Endodermal cell (in vitro differentiated cells): ENCODE measurements around the gene CCDC142. TPM values are rescaled to one million over a fixed set of nuclear protein-coding genes. Genes with fewer than 3 reads are reported as not detected.

Experiments
- DNase-seq: peaks from one replicate; pipeline ENCODE4 v3.0.0-alpha.2; 2017
- H3K27ac ChIP-seq: 2 replicates; pipeline ENCODE4 v1.5.1; 2013; ENCODE audit warnings: mild to moderate bottlenecking, low read depth, low read length, moderate library complexity
- H3K27me3 ChIP-seq: 2 replicates; pipeline ENCODE4 v1.6.1; 2013; ENCODE audit warnings: mild to moderate bottlenecking, low read length, moderate library complexity; ENCODE audit not compliant: insufficient read depth, control insufficient read depth, poor library complexity, severe bottlenecking
- H3K36me3 ChIP-seq: 2 replicates; pipeline ENCODE4 v1.7.0; 2013; ENCODE audit warnings: mild to moderate bottlenecking, low read length, moderate library complexity; ENCODE audit not compliant: control insufficient read depth, insufficient read depth
- H3K4me1 ChIP-seq: one replicate; pipeline ENCODE4 v1.7.0; 2013; ENCODE audit warnings: low read length; ENCODE audit not compliant: control insufficient read depth, insufficient read depth
- H3K4me3 ChIP-seq: 2 replicates; pipeline ENCODE4 v1.5.1; 2013; ENCODE audit warnings: mild to moderate bottlenecking, low read length, moderate library complexity
- H3K9ac ChIP-seq: 2 replicates; pipeline ENCODE4 v1.6.1; 2013; ENCODE audit warnings: mild to moderate bottlenecking, low read length, moderate library complexity; ENCODE audit not compliant: poor library complexity, severe bottlenecking; ENCODE audit errors: extremely low read depth
- H3K9me3 ChIP-seq: 2 replicates; pipeline ENCODE4 v1.6.1; 2013; ENCODE audit warnings: mild to moderate bottlenecking, low read length, moderate library complexity; ENCODE audit not compliant: control insufficient read depth
- H3K27ac Mint-ChIP-seq: 2 replicates; pipeline ENCODE4 v1.8.0; 2020; ENCODE audit warnings: mixed read lengths
- H3K27me3 Mint-ChIP-seq: 2 replicates; pipeline ENCODE4 v1.8.0; 2021; ENCODE audit warnings: mild to moderate bottlenecking, mixed read lengths; ENCODE audit not compliant: insufficient read depth
- H3K36me3 Mint-ChIP-seq: 2 replicates; pipeline ENCODE4 v1.8.0; 2020; ENCODE audit warnings: low read depth, mixed read lengths
- H3K4me1 Mint-ChIP-seq: 2 replicates; pipeline ENCODE4 v1.8.0; 2020; ENCODE audit warnings: mixed read lengths
- H3K4me3 Mint-ChIP-seq: 2 replicates; pipeline ENCODE4 v1.8.0; 2020; ENCODE audit warnings: mild to moderate bottlenecking, moderate library complexity, mixed read lengths
- H3K9me3 Mint-ChIP-seq: 2 replicates; pipeline ENCODE4 v1.8.0; 2020; ENCODE audit warnings: mild to moderate bottlenecking, mixed read lengths
- WGBS, 2 experiments: methylation state at CpG; one replicate each; pipeline versions ENCODE4 v1.1.5 to v1.1.7; 2013; ENCODE audit warnings: missing lambda C conversion rate in 2 of 2, mixed read lengths in 1 of 2; ENCODE audit not compliant: insufficient coverage in 1 of 2, insufficient read length in 1 of 2; 5-methylcytosine and 5-hydroxymethylcytosine counted together
- total RNA-seq, 2 donors: library from RNA; stranded (reverse); fragmentation: NEBNext Ultra II Directional in 1 of 2; extraction: Animal tissue kit (Norgen Biotek cat#: 25700) in 1 of 2; gene quantifications; 2 replicates in 1 of 2; 3 replicates in 1 of 2; pipeline ENCODE4 v1.2.1, GENCODE V29; 2021
- TF ChIP-seq, protein P1 (sequence below): fragments of 200-600 bp; sonication (generic); conservative IDR thresholded peaks from 2 replicates; pipeline ENCODE4 v1.5.0; 2021; ENCODE audit warnings: antibody characterized with exemption, mild to moderate bottlenecking

CCDC142 gene
- total RNA-seq, 2 donors from 2014 or later = 19.0 to 24.7 TPM

DNA sequence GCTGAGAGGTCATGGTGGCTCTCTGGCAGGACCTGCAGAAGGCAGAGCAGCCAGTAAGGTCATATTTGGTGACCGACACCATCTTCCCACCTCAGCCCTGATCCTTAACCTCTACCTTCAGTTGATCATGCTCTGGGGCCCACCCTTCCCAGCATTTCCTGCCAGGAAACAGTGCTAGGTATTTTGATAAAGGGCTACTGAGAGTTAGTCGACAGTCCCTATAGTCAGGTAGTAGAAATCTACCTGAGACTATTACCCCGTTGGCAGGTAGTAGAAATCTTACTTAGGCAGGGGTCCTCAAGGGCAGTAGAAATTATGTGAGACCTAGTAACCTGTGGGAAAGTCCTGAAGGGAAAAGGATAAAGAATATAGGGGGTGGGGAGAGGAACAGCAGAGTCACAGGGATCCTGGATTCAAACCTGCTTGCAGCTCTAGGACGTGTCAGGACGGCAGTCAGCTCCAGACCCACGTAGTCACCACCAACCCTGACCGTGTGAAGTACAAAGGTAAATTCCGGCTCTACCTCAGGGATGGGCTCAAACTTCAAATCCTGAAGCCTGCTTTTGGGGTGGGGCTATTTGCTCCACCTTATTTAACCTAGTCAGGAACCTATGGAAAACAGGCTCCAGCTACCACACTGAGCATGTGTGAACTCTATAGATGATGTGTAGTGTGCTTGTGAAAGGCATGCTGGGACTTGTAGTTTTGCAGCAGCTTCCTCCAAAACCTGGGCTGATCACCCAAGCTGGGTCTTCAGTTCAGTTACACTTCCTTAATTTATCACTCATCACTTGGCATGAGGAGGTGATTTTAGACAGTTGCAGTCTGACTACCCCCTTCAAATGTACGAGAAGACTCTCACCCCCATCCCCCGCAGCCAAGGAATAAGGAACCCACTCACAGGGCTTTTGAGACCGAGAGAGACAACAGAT, 43.2 kb upstream of the CCDC142 start, which contains the start of gene DQX1:
DQX1 (minus strand) TSS at position 515 of the 932 bp plus-strand sequence; CDS start at position 13, 502 bp downstream.
- H3K9ac ChIP-seq = no peak within 1 kb of the TSS
- H3K4me3 ChIP-seq = no peak within 1 kb of the TSS
- Mint-ChIP-seq H3K9me3 (no peaks in the 10 kb centered on the region), H3K36me3 (peaks cover 24% of the 10 kb centered on the region), H3K27me3 (peaks cover 31% of the 10 kb centered on the region), H3K4me1 (peaks cover 7% of the 10 kb centered on the region), H3K4me3 (no peak within 1 kb of the TSS), H3K27ac (no peak within 1 kb of the TSS)
- no peaks in the 10 kb centered on the region for H3K9me3 ChIP-seq
- peaks cover 32% of the 10 kb centered on the region for H3K27me3 ChIP-seq
- TF ChIP-seq, protein P1, sequence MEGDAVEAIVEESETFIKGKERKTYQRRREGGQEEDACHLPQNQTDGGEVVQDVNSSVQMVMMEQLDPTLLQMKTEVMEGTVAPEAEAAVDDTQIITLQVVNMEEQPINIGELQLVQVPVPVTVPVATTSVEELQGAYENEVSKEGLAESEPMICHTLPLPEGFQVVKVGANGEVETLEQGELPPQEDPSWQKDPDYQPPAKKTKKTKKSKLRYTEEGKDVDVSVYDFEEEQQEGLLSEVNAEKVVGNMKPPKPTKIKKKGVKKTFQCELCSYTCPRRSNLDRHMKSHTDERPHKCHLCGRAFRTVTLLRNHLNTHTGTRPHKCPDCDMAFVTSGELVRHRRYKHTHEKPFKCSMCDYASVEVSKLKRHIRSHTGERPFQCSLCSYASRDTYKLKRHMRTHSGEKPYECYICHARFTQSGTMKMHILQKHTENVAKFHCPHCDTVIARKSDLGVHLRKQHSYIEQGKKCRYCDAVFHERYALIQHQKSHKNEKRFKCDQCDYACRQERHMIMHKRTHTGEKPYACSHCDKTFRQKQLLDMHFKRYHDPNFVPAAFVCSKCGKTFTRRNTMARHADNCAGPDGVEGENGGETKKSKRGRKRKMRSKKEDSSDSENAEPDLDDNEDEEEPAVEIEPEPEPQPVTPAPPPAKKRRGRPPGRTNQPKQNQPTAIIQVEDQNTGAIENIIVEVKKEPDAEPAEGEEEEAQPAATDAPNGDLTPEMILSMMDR = no peak
- H3K36me3 ChIP-seq = peaks cover 26% of the 10 kb centered on the region
- peak; percentile 81 for DNase-seq
- H3K27ac ChIP-seq = no peak within 1 kb of the TSS
- WGBS, 2 experiments = 94 to 96% methylated on average over 8 to 11 of the region's 11 CpGs
- no peaks in the 10 kb centered on the region for H3K4me1 ChIP-seq

DNA sequence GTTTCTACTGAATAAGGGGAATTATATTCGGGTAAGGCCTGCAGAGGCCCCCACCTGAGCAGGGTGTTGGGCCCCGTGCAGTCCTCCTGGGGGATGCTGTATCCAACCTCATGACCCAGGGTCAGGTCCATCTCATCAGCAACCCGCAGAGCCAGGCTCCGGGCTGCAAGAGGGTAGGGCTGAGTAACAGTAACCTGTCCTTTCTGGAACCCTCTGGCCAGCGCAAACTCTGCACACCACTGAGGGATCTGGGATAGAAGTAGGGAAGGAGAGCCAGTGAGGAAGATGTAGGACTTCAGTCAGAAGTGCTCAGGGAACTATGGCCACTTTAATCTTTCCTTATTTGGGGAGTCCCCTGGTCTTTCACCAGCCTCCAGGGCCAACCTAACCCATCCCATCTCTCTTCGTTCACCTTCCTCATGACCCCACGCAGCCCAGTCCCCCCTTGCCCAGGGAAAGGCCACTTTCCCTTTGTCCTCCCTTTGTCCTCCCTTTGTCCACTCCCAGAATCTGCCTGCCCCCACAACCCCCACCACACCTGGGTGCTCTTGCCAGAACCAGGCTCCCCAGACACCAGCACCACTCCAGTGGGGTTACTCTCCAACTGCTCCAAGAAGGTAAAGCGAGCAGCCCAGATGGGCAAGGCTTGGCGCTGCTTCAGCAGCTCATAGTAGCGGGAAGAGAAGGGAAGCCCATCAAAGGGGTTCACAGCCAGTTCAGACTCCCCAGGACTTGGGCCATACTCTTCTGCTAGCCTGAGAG, 42.3 kb upstream of the CCDC142 start:
- no peak overlapping the region for H3K4me3 Mint-ChIP-seq
- Histone ChIP-seq H3K4me3 (no peak overlapping the region), H3K9ac (no peak overlapping the region), H3K27me3 (peaks cover 41% of the 10 kb centered on the region), H3K9me3 (no peaks in the 10 kb centered on the region), H3K36me3 (peaks cover 26% of the 10 kb centered on the region), H3K27ac (no peak overlapping the region), H3K4me1 (no peaks in the 10 kb centered on the region)
- no peak overlapping the region for H3K27ac Mint-ChIP-seq
- WGBS, 2 experiments = 94% methylated on average over 5 to 10 of the region's 10 CpGs
- peaks cover 21% of the 10 kb centered on the region for H3K36me3 Mint-ChIP-seq
- peaks cover 4% of the 10 kb centered on the region for H3K4me1 Mint-ChIP-seq
- TF ChIP-seq, protein P1 = no peak
- H3K9me3 Mint-ChIP-seq = no peaks in the 10 kb centered on the region
- DNase-seq = no peak
- H3K27me3 Mint-ChIP-seq = peaks cover 39% of the 10 kb centered on the region

DNA sequence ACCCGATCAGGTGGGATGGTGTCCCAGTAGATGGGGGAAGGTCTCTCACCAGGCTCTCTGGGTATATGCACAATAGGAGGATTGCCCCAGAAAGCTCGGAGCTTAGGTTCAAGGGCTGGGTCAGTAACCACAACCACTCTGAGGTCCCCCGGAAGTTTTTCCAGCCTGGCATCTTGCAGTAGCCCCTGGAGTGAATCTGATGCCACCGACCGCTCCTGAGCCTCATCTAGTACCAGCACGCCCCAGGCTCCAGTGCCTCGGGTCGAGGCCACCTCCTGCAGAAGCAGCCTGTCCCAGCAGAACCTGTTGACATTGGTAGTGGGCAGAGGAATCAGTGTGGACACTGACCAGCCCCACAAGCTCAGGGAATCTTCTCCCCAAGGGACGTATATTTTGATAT, 41.2 kb upstream of the CCDC142 start:
- TF ChIP-seq, protein P1 = no peak
- no peak overlapping the region for H3K27ac Mint-ChIP-seq
- DNase-seq = no peak
- H3K4me1 Mint-ChIP-seq = peaks cover 4% of the 10 kb centered on the region
- no peak overlapping the region for H3K9ac ChIP-seq
- H3K4me1 ChIP-seq = no peaks in the 10 kb centered on the region
- H3K4me3 Mint-ChIP-seq = no peak overlapping the region
- H3K9me3 ChIP-seq = no peaks in the 10 kb centered on the region
- no peaks in the 10 kb centered on the region for H3K9me3 Mint-ChIP-seq
- H3K36me3 Mint-ChIP-seq = peaks cover 21% of the 10 kb centered on the region
- H3K4me3 ChIP-seq = no peak overlapping the region
- 89 to 98% methylated on average over 6 to 9 of the region's 9 CpGs for WGBS, 2 experiments
- peaks cover 52% of the 10 kb centered on the region for H3K27me3 ChIP-seq
- H3K27ac ChIP-seq = no peak overlapping the region
- peaks cover 26% of the 10 kb centered on the region for H3K36me3 ChIP-seq
- peaks cover 51% of the 10 kb centered on the region for H3K27me3 Mint-ChIP-seq
